Body of pancreas (tissue), 4 donors: ENCODE data around the gene HID1. TPM values are rescaled to one million over a fixed set of nuclear protein-coding genes. Genes with fewer than 3 reads are reported as not detected.

Experiments
- ATAC-seq: fragments of 150-250 bp; one replicate; pipeline ENCODE4 v1.9.1; 2016
- DNase-seq, 4 donors: peaks; one replicate each; pipeline ENCODE4 v3.0.0-alpha.2; 2019
- H3K27ac ChIP-seq, 4 donors: fragments of 200-600 bp; sonication (generic); 1 replicate in 3 of 4; 2 replicates in 1 of 4; pipeline versions ENCODE4 v1.5.1 to v1.6.1; 2016 to 2019; ENCODE audit warnings: mild to moderate bottlenecking in 1 of 4, mixed read lengths in 1 of 4, moderate library complexity in 1 of 4
- H3K27me3 ChIP-seq, 2 donors: fragments of 200-600 bp; sonication (generic); one replicate each; pipeline ENCODE4 v1.6.0; 2016; ENCODE audit warnings: mild to moderate bottlenecking in 1 of 2
- H3K36me3 ChIP-seq, 2 donors: fragments of 200-600 bp; sonication (generic); replicated peaks in 1 of 2; 2 replicates each; pipeline ENCODE4 v1.5.1; 2016; ENCODE audit warnings: low read depth in 2 of 2; ENCODE audit not compliant: insufficient read depth in 1 of 2
- H3K4me1 ChIP-seq: fragments of 200-600 bp; sonication (generic); one replicate; pipeline ENCODE4 v1.6.0; 2016
- H3K4me3 ChIP-seq, 2 donors: fragments of 200-600 bp; sonication (generic); 1 replicate in 1 of 2; 2 replicates in 1 of 2; pipeline ENCODE4 v1.5.1; 2016 to 2019
- H3K9me3 ChIP-seq, 3 donors: fragments of 200-600 bp; sonication (generic); 1 replicate in 2 of 3; 2 replicates in 1 of 3; pipeline ENCODE4 v1.5.1; 2016
- CTCF ChIP-seq, 7 experiments: fragments of 450-650 bp in 4 of 7; fragments of 200-600 bp in 3 of 7; sonication (generic) in 3 of 7; IDR thresholded peaks; one replicate each; pipeline ENCODE4 v1.5.1; 2016 to 2019; ENCODE audit warnings: antibody characterized with exemption in 7 of 7
- POLR2A ChIP-seq, 3 donors: fragments of 450-650 bp; IDR thresholded peaks; one replicate each; pipeline ENCODE4 v1.6.1; 2016; ENCODE audit warnings: antibody characterized with exemption in 3 of 3, mild to moderate bottlenecking in 2 of 3
- WGBS, 2 donors: methylation state at CpG; one replicate each; pipeline ENCODE4 v1.1.5; 2017; 5-methylcytosine and 5-hydroxymethylcytosine counted together
- intact Hi-C: fragments of 100-400 bp; cut with DNase I; formaldehyde crosslinking; loops from one replicate; pipeline ENCODE4 v1.15.1; 2023
- total RNA-seq, 2 donors: library from RNA; depleted of rRNA; stranded (reverse); fragments of >200 nt; gene quantifications; one replicate each; pipeline ENCODE4 v1.1.0, GENCODE V29; 2016

HID1 gene
- total RNA-seq, 2 donors from 2014 or later, result 157 to 164 TPM

GRCh38 chr17:74964246-74964761, 8.3 kb downstream of the HID1 start:
- Histone ChIP-seq H3K27ac (no peak overlapping the region), H3K4me1 (peaks cover 35% of the 10 kb centered on the region), H3K36me3 (peaks cover 0 to 8% of the 10 kb centered on the region in 2 donors), H3K4me3 (no peak overlapping the region), H3K27me3 (no peaks in the 10 kb centered on the region), H3K9me3 (no peaks in the 10 kb centered on the region)
- DNase-seq (no peak), ATAC-seq (no peak)
- intact Hi-C loops, result loop anchor here (5.0 kb wide), 1 partner anchor 48 kb away; the partner anchor contains the start of gene MRPL58
- TF ChIP-seq POLR2A (IDR thresholded peaks at IDR 0.05) (no peak), CTCF (IDR thresholded peaks at IDR 0.05) (no peak)
- WGBS, 2 donors, result 76 to 77% methylated on average over 5 to 12 of the region's 12 CpGs

DNA sequence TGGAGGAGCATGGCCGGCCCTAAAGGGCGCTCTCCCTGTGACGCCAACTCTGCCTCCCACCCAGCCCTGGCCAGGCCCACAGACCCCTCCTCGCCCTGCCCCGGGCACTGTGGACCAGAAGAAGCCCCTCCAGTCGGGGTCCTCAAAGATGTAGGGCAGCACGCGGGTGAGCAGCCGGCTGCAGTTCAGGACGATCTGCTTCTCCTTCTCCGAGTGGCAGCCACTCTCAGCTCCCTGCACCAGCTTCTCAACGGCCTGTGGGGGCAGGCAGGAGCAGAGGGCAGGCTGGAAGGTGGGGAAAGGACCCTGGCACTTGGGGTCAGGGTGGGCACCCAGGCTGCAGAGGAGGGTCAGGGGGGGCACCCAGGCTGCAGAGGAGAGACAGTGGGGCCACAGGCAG, 8.9 kb downstream of the HID1 start:
- DNase-seq (no peak), ATAC-seq (no peak)
- peaks cover 29% of the 10 kb centered on the region for H3K4me1 ChIP-seq
- no peaks in the 10 kb centered on the region for H3K27me3 ChIP-seq
- no peak overlapping the region for H3K4me3 ChIP-seq
- TF ChIP-seq POLR2A (IDR thresholded peaks at IDR 0.05) (no peak), CTCF (IDR thresholded peaks at IDR 0.05) (no peak)
- H3K27ac ChIP-seq, result no peak overlapping the region
- peaks cover 0 to 8% of the 10 kb centered on the region in 2 donors for H3K36me3 ChIP-seq
- H3K9me3 ChIP-seq, result no peaks in the 10 kb centered on the region
- WGBS, 2 donors, result 70% methylated on average over 12 of the region's 12 CpGs; no CpG with 5 or more reads in 1 of the 2 donors
- intact Hi-C loops, result loop anchor here (5.0 kb wide), 1 partner anchor 49 kb away; the partner anchor contains the start of gene MRPL58

GRCh38 chr17:74962622-74963394, 9.8 kb downstream of the HID1 start:
- no peak overlapping the region for H3K4me3 ChIP-seq
- no peaks in the 10 kb centered on the region for H3K9me3 ChIP-seq
- no peak overlapping the region for H3K27ac ChIP-seq
- 76 to 89% methylated on average over 7 to 18 of the region's 18 CpGs for WGBS, 2 donors
- intact Hi-C loops, result loop anchor here (5.0 kb wide), 1 partner anchor 49 kb away; the partner anchor contains the start of gene MRPL58
- no peaks in the 10 kb centered on the region for H3K27me3 ChIP-seq
- ATAC-seq (no peak), DNase-seq (no peak)
- H3K4me1 ChIP-seq, result peaks cover 20% of the 10 kb centered on the region
- peaks cover 4 to 8% of the 10 kb centered on the region in 2 donors for H3K36me3 ChIP-seq
- TF ChIP-seq POLR2A (IDR thresholded peaks at IDR 0.05) (no peak), CTCF (IDR thresholded peaks at IDR 0.05) (no peak)

GRCh38 chr17:74961657-74962350, 10.8 kb downstream of the HID1 start:
- TF ChIP-seq POLR2A (IDR thresholded peaks at IDR 0.05), result no peak
- TF ChIP-seq CTCF (IDR thresholded peaks at IDR 0.05), result peak; percentile 68 to 84 (median 79)
- H3K4me3 ChIP-seq, result no peak overlapping the region
- no peaks in the 10 kb centered on the region for H3K27me3 ChIP-seq
- DNase-seq (peak; percentile 90 to 93 (median 92)), ATAC-seq (peak; percentile 87)
- H3K27ac ChIP-seq, result peak overlapping the region in 1 of 4 donors; percentile 14
- intact Hi-C loops, result loop anchor here (5.0 kb wide), 1 partner anchor 50 kb away; the partner anchor contains the start of gene MRPL58
- H3K36me3 ChIP-seq, result peaks cover 4 to 9% of the 10 kb centered on the region in 2 donors
- no peaks in the 10 kb centered on the region for H3K9me3 ChIP-seq
- 29 to 47% methylated on average over 12 to 23 of the region's 23 CpGs for WGBS, 2 donors
- peaks cover 17% of the 10 kb centered on the region for H3K4me1 ChIP-seq
